ENCODE measurements around the gene RPA4.
"Not testable (repeated sequence)": the region's sequence is repeated elsewhere in the genome, so short reads cannot be mapped to it uniquely, and the experiment has no call there.

Gene RPA4, protein sequence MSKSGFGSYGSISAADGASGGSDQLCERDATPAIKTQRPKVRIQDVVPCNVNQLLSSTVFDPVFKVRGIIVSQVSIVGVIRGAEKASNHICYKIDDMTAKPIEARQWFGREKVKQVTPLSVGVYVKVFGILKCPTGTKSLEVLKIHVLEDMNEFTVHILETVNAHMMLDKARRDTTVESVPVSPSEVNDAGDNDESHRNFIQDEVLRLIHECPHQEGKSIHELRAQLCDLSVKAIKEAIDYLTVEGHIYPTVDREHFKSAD

DNA sequence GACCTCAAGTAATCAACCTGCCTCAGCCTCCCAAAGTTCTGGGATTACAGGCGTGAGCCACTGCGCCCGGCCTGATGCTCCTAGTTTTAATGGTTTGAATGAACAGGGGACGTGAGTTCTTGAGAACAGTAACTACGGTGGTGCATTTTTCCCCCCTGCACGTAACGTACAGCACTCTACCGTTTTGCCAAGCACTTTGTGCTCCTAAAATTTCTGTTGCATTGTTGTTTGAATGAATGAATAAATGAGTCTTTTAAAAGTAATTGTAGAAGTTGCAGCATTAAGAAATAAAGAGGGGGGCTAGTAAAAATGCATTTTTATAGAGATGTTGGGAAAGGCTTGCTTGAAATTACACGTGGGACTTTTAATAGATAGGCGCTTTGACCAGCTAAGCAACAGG, at the start of gene RPA4:
Gene RPA4 (plus strand): TSS at position 301 of the 400 bp plus-strand sequence. CDS start 403 bp downstream, outside the sequence.
- no peak within 1 kb of the TSS for H3K4me3 ChIP-seq
- H3K27ac ChIP-seq: no peak within 1 kb of the TSS

DNA sequence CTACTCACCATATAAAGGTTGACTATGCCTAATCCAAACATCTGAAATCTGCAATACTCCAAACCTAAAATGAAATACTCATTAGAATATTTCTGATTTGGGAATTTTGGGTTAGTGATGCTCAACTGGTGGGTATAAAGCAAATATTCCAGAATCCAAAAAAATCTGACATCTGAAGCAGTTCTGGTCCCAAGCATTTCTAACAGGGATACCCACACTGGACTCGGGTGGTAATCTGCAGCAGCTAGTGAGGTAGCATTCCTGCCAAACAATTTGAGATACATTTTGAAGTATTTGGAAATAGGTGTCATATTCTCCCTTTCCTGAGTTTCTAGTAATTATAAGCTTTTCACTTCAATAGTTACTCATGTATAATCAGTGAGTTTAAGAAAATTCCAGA, 49.6 kb upstream of the RPA4 start:
- H3K27ac ChIP-seq: no peak overlapping the region

DNA sequence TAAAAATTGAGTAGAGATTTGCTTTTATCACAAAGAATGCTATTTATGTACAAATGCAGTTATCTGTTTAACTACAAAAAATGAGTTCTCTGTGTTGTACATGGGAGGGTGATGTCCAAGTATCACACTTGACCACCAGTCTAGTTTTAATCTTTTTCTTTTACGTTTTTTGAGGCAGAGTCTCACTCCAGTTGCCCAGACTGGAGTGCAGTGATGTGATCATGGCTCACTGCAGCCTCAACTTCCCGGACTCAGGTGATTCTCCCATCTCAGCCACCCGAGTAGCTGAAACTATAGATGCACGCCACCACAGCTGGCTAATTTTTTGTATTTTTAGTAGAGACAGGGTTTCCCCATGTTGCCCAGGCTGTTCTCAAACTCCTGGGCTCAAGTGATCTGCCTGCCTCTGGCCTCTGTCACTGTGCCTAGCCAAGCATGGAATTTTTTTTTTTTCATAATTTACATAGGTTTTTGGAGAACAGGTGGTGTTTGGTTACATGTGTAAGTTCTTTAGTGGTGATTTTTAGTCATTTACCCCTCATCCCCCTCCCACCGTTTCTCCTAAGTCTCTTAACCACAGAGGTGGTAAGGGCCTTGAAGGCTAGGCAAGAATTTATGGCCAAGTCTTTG, 47.9 kb upstream of the RPA4 start:
- no peak overlapping the region for H3K27ac ChIP-seq
- H3K4me3 ChIP-seq: no peak overlapping the region

More for the DNA sequence above, 49.6 kb upstream of the RPA4 start:
- H3K4me3 ChIP-seq: no peak overlapping the region

DNA sequence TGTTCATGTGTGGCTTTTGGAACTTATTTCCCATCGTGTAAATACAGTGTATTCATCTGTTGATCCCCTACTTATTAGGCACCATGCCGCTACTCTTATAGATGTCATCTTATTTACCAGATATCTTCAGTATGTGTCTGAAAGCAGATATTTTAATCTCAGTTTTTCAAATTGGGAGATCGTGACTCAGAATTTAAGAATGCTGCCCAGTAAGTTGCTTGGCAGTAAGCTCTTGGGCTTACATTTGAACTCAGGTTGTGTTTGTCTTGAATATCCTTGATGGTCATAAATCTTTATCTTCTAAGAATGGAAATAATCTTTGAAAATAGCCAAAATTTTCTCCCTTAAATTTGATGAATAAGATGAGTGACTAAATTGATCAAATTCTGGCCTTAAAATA, 45.9 kb upstream of the RPA4 start:
- Histone ChIP-seq H3K4me3 (no peak overlapping the region), H3K27ac (no peak overlapping the region)

DNA sequence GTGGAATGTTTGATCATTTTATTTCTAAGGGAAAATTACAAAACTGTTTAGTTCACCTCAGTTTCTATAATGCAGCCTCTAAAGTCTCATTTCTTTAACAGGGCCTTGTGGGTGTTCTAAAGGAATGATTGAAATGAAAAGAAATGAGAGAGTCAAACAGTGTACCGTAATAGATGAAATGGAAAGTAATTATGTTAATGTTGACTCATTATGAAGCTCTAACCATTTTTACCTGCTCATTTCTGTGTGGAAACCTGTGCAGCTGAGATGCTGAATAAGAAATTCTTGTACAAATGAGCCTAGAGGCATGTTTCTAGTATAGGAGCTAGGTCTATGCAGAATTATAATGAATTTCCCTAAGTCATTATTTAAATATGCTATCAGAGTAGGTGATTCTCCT, 45.2 kb upstream of the RPA4 start:
- Histone ChIP-seq H3K4me3 (no peak overlapping the region), H3K27ac (no peak overlapping the region)

- no peak overlapping the region for H3K27ac ChIP-seq
- H3K4me3 ChIP-seq: no peak overlapping the region
These were observed 42.4 kb upstream of the RPA4 start for GRCh38 chrX:96841325-96841724.

DNA sequence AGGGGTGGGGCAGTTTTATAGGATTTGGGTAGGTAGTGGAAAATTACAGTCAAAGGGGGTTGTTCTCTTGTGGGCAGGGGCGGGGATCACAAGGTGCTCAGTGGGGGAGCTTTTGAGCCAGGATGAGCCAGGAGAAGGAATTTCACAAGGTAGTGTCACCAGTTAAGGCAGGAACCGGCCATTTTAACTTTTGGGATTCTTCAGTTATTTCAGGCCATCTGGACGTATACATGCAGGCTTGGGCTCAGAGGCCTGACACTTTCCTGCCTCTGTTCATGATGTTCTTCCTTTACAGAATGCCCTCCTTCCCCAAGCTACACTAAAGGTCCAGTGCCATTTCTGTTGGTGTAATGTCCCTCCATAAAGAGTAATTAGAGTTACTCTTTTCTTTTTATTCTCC, 41.8 kb upstream of the RPA4 start:
- H3K27ac ChIP-seq, H3K4me3 ChIP-seq: not testable (repeated sequence)

GRCh38 chrX:96843566-96843965, 40.1 kb upstream of the RPA4 start:
- H3K27ac ChIP-seq: no peak overlapping the region
- H3K4me3 ChIP-seq: no peak overlapping the region

DNA sequence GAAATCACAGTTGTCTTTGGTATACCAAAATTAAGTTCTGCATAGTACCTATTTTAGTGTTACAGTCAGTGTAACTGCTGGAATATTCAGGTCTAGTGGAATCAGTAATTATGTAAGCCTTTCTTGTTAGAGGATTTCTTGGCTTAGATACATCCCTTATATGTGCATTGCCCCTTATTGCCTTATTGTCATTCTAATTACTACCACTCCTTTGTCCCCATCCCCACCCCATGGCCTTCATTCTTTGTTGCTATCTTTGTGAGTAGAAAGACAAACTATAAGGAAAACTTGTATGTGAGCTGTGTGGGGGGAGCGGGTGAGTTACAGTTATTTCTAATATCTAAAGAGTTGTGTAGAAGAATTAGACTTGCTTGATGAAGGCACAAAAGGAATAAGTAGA, 36.9 kb upstream of the RPA4 start:
- H3K4me3 ChIP-seq: no peak overlapping the region
- H3K27ac ChIP-seq: no peak overlapping the region

DNA sequence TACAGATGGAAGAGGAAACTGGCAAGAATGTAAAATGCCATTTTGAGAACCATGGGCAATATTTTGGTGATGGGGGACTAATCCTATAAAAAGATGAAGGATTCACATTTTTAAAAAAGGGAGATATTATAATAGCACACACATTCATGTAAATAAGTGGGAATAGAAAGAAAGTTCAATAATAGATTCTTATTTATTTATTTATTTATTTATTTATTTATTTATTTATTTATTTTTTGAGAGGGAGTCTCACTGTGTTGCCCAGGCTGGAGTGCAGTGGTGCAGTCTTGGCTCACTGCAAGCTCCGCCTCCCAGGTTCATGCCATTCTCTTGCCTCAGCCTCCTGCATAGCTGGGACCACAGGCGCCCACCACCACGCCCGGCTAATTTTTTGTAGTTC, 24.3 kb upstream of the RPA4 start:
- not testable (repeated sequence) for H3K27ac ChIP-seq, H3K4me3 ChIP-seq

GRCh38 chrX:96861218-96861617, 22.5 kb upstream of the RPA4 start:
- H3K4me3 ChIP-seq: no peak overlapping the region
- H3K27ac ChIP-seq: no peak overlapping the region

GRCh38 chrX:96861661-96862060, 22.0 kb upstream of the RPA4 start:
- H3K4me3 ChIP-seq: no peak overlapping the region
- no peak overlapping the region for H3K27ac ChIP-seq

DNA sequence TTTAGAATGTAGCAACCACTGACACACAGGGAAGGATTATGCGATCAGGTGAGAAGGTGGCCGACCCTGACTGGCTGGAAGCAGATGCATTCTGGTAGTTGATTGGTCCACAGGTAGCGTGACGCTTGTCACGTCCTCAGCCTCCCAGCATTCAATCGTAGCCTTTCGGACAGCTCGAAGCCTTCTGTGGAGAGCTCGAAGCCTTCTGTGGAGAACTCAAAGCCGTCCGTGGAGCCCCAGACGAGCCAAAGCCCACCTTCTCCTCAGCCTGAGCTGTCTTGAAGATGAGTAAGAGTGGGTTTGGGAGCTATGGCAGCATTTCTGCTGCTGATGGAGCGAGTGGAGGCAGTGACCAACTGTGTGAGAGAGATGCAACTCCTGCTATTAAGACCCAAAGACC, 319 bp downstream of the RPA4 start:
- H3K27ac ChIP-seq: no peak overlapping the region
- H3K4me3 ChIP-seq: no peak overlapping the region

- no peak overlapping the region for H3K4me3 ChIP-seq
- no peak overlapping the region for H3K27ac ChIP-seq
These were observed 6.0 kb downstream of the RPA4 start for GRCh38 chrX:96889726-96890125.

DNA sequence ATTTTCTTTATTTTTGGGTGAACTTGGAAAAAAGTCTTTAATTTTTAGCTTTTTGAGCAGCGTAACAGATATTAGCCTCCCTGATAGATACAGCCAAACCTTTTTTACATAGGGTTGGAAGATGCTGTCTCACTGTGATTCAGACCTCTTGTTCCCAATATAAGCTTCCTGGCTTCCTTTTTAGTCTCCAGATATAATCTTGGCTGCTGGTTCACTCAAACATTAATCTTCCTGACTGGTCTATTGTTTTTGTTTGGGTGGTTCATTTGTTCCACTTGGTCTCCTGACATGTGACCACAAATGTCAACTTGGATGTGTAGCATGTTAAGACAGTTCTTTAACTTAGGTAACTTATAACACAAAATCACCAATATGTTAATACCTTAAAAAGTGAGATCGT, 23.0 kb downstream of the RPA4 start:
- H3K27ac ChIP-seq: no peak overlapping the region
- no peak overlapping the region for H3K4me3 ChIP-seq

DNA sequence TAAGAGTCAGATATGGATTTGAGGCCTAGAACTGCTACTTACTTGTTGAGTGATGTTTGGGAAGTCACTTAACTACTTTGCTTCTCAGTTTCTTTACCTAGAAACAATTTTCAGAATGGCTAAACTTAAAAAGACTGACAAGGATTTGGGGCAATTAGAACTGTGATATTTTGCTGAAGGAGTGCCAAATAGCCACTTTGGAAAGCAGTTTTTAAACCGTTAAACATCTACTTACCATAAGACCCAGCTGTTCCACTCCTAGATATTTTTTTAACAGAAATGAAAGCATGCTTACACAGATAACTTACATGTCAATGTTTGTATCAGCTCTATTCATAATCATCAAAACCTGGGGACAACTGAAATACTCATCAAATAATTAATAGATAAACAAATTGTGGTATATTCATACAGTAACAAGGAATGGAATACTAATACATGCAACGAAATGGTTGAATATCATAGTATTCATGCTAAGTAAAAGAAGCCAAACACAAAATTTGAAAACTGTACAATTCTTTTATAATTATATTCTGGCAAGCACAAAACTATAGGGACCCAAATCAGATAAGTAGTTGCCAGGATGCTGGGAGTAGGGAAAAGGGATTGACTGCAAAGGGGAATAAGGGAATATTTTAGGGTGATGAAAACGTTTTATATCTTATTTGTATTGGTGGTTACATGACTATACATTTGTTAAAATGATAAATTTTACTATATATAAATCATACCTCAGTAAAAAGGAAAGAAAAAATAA, 24.0 kb downstream of the RPA4 start:
- H3K27ac ChIP-seq: no peak overlapping the region
- no peak overlapping the region for H3K4me3 ChIP-seq

- no peak overlapping the region for H3K4me3 ChIP-seq
- H3K27ac ChIP-seq: no peak overlapping the region
These were observed 25.6 kb downstream of the RPA4 start for GRCh38 chrX:96909291-96909690.

- H3K4me3 ChIP-seq: no peak overlapping the region
- no peak overlapping the region for H3K27ac ChIP-seq
These were observed 35.2 kb downstream of the RPA4 start for GRCh38 chrX:96918864-96919263.

DNA sequence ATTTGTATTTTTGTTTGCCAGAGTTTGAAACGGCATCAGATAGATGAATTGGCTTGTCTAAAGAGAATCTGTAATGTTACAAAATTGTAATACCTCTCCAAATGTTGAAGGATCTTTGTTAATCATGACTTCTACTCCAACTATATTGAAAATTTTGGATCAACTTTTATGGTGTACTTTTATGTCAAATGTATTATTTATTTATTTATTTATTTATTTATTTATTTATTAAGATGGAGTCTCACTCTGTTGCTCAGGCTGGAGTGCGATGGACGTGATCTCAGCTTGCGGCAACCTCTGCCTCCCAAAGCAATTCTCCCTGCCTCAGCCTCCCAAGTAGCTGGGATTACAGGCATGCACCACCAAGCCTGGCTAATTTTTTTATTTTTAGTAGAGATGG, 36.0 kb downstream of the RPA4 start:
- Histone ChIP-seq H3K4me3 (no peak overlapping the region), H3K27ac (no peak overlapping the region)

- H3K27ac ChIP-seq: no peak overlapping the region
- H3K4me3 ChIP-seq: no peak overlapping the region
These were observed 40.9 kb downstream of the RPA4 start for GRCh38 chrX:96924581-96924980.

DNA sequence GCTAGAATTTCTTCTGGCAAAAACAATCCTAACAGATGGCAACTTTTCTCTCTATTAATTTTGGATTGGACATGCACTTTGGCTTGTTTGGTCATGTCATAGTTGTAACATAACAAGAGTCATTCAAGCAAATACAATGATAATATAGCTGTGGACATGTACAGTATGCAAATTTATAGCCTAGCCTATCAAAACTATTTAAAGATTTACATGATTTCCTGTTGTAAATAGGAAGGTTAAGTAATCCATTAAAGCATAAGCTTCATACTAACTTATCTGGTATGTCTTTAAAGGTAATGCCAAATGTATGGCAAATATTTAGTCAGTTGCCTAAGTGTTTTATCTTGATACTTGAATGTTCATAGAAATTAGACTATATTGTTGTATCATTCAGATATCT, 45.3 kb downstream of the RPA4 start:
- no peak overlapping the region for H3K27ac ChIP-seq
- no peak overlapping the region for H3K4me3 ChIP-seq

Data from skin epidermis (tissue), 12 donors.